KMS-11 (cell line): ENCODE results near the gene TBR1.

Experiments
- H2AFZ ChIP-seq: fragments of 200-600 bp; sonication (generic); 2 replicates; pipeline ENCODE4 v1.6.1; 2016; ENCODE audit warnings: antibody characterized with exemption, mixed run types, low read depth
- H3K27ac ChIP-seq: fragments of 200-600 bp; sonication (generic); 2 replicates; pipeline ENCODE4 v1.6.1; 2016; ENCODE audit warnings: mild to moderate bottlenecking, mixed run types
- H3K27me3 ChIP-seq: fragments of 200-600 bp; sonication (generic); 2 replicates; pipeline ENCODE4 v1.6.1; 2017; ENCODE audit warnings: mild to moderate bottlenecking, low read depth, mixed run types, moderate library complexity; ENCODE audit not compliant: insufficient read depth
- H3K36me3 ChIP-seq: fragments of 200-600 bp; sonication (generic); 2 replicates; pipeline ENCODE4 v1.6.1; 2017; ENCODE audit warnings: mild to moderate bottlenecking, mixed run types; ENCODE audit not compliant: insufficient read depth
- H3K4me1 ChIP-seq: fragments of 200-600 bp; sonication (generic); 2 replicates; pipeline ENCODE4 v1.6.1; 2016; ENCODE audit warnings: mild to moderate bottlenecking, low read depth, mixed run types; ENCODE audit not compliant: poor library complexity, severe bottlenecking
- H3K4me2 ChIP-seq: fragments of 200-600 bp; sonication (generic); 2 replicates; pipeline ENCODE4 v1.7.0; 2016; ENCODE audit warnings: mild to moderate bottlenecking, mixed run types
- H3K4me3 ChIP-seq: fragments of 200-600 bp; sonication (generic); IDR thresholded peaks from 2 replicates; pipeline ENCODE4 v1.6.1; 2017; ENCODE audit warnings: low read depth, low read length, mixed read lengths; ENCODE audit not compliant: insufficient read depth
- H3K79me2 ChIP-seq: fragments of 200-600 bp; sonication (generic); 2 replicates; pipeline ENCODE4 v1.6.1; 2016; ENCODE audit warnings: low read depth, mixed run types; ENCODE audit not compliant: insufficient read depth
- H3K9ac ChIP-seq: fragments of 200-600 bp; sonication (generic); 2 replicates; pipeline ENCODE4 v1.6.1; 2016; ENCODE audit warnings: mild to moderate bottlenecking, mixed run types
- H4K20me1 ChIP-seq: fragments of 200-600 bp; sonication (generic); 2 replicates; pipeline ENCODE4 v1.6.1; 2016; ENCODE audit warnings: mild to moderate bottlenecking, mixed run types; ENCODE audit not compliant: insufficient read depth
- CTCF ChIP-seq: fragments of 200-600 bp; sonication (generic); conservative IDR thresholded peaks from 2 replicates; pipeline ENCODE4 v1.6.1; 2017; ENCODE audit warnings: low read depth, mild to moderate bottlenecking, antibody characterized with exemption, low read length, moderate library complexity, mixed read lengths

The TBR1 gene

GRCh38 chr2:161406316-161406715, 9.8 kb upstream of the TBR1 start:
- H3K4me2 ChIP-seq, result no peak overlapping the region
- no peak for TF ChIP-seq CTCF
- H3K4me1 ChIP-seq, result peaks cover 5% of the 10 kb centered on the region
- H2AFZ ChIP-seq, result no peak overlapping the region
- H4K20me1 ChIP-seq, result no peaks in the 10 kb centered on the region
- no peaks in the 10 kb centered on the region for H3K27me3 ChIP-seq
- no peak overlapping the region for H3K27ac ChIP-seq
- H3K9ac ChIP-seq, result no peak overlapping the region
- no peaks in the 10 kb centered on the region for H3K36me3 ChIP-seq
- H3K79me2 ChIP-seq, result no peaks in the 10 kb centered on the region
- no peak overlapping the region for H3K4me3 ChIP-seq

GRCh38 chr2:161407597-161407996, 8.5 kb upstream of the TBR1 start:
- H3K4me1 ChIP-seq, result peaks cover 18% of the 10 kb centered on the region
- H3K79me2 ChIP-seq, result no peaks in the 10 kb centered on the region
- H2AFZ ChIP-seq, result no peak overlapping the region
- H3K4me2 ChIP-seq, result no peak overlapping the region
- H3K4me3 ChIP-seq, result no peak overlapping the region
- no peaks in the 10 kb centered on the region for H3K36me3 ChIP-seq
- H4K20me1 ChIP-seq, result no peaks in the 10 kb centered on the region
- H3K27me3 ChIP-seq, result no peaks in the 10 kb centered on the region
- H3K27ac ChIP-seq, result no peak overlapping the region
- no peak overlapping the region for H3K9ac ChIP-seq
- TF ChIP-seq CTCF, result no peak

GRCh38 chr2:161409308-161409907, 6.7 kb upstream of the TBR1 start:
- H3K36me3 ChIP-seq, result no peaks in the 10 kb centered on the region
- no peak overlapping the region for H3K4me3 ChIP-seq
- H3K4me1 ChIP-seq, result peaks cover 20% of the 10 kb centered on the region
- H3K79me2 ChIP-seq, result no peaks in the 10 kb centered on the region
- no peak overlapping the region for H3K4me2 ChIP-seq
- H2AFZ ChIP-seq, result no peak overlapping the region
- no peaks in the 10 kb centered on the region for H4K20me1 ChIP-seq
- H3K9ac ChIP-seq, result no peak overlapping the region
- TF ChIP-seq CTCF, result no peak
- H3K27me3 ChIP-seq, result no peaks in the 10 kb centered on the region
- H3K27ac ChIP-seq, result no peak overlapping the region

GRCh38 chr2:161412346-161412745, 3.8 kb upstream of the TBR1 start:
- H3K36me3 ChIP-seq, result no peaks in the 10 kb centered on the region
- H3K79me2 ChIP-seq, result no peaks in the 10 kb centered on the region
- H3K4me1 ChIP-seq, result peaks cover 20% of the 10 kb centered on the region
- no peaks in the 10 kb centered on the region for H4K20me1 ChIP-seq
- H3K27me3 ChIP-seq, result no peaks in the 10 kb centered on the region
- no peak overlapping the region for H3K4me3 ChIP-seq
- H3K4me2 ChIP-seq, result no peak overlapping the region
- TF ChIP-seq CTCF, result no peak
- no peak overlapping the region for H3K9ac ChIP-seq
- no peak overlapping the region for H2AFZ ChIP-seq
- no peak overlapping the region for H3K27ac ChIP-seq
